Umbilical cord (tissue), 2 donors: ENCODE results near the gene OR5D13. TPM values are rescaled to one million over a fixed set of nuclear protein-coding genes. Genes with fewer than 3 reads are reported as not detected.

ENCODE experiments used
- DNase-seq: peaks from one replicate; pipeline ENCODE4 v3.0.0-alpha.2; 2015; ENCODE audit warnings: low spot score
- total RNA-seq: library from RNA; depleted of rRNA; stranded (reverse); fragments of >200 nt; gene quantifications from one replicate; pipeline ENCODE4 v1.2.3, GENCODE V29; 2014; ENCODE audit warnings: low replicate concordance; ENCODE audit not compliant: insufficient read depth

Gene OR5D13, protein sequence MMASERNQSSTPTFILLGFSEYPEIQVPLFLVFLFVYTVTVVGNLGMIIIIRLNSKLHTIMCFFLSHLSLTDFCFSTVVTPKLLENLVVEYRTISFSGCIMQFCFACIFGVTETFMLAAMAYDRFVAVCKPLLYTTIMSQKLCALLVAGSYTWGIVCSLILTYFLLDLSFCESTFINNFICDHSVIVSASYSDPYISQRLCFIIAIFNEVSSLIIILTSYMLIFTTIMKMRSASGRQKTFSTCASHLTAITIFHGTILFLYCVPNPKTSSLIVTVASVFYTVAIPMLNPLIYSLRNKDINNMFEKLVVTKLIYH
- 9.9 TPM for total RNA-seq

DNA sequence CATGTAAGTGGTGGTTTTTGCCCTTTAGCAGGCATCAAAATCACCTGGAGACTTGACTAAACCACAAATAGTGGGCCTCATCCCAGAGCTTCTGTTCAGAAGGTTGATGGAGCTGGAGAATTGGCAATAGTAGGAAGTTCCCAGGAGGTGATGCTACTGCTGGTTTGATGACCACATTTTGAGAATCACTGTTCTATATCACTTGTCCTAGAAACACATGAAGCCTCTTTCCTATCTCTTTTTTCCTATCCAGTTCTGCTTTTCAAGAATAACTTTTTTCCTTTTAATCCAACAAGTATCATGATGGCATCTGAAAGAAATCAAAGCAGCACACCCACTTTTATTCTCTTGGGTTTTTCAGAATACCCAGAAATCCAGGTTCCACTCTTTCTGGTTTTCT lies at the start of gene OR5D13:
TSS of gene OR5D13 (plus strand) at position 301 of the 400 bp plus-strand sequence. CDS start at position 301, 0 bp downstream.
- no peak for DNase-seq

DNA sequence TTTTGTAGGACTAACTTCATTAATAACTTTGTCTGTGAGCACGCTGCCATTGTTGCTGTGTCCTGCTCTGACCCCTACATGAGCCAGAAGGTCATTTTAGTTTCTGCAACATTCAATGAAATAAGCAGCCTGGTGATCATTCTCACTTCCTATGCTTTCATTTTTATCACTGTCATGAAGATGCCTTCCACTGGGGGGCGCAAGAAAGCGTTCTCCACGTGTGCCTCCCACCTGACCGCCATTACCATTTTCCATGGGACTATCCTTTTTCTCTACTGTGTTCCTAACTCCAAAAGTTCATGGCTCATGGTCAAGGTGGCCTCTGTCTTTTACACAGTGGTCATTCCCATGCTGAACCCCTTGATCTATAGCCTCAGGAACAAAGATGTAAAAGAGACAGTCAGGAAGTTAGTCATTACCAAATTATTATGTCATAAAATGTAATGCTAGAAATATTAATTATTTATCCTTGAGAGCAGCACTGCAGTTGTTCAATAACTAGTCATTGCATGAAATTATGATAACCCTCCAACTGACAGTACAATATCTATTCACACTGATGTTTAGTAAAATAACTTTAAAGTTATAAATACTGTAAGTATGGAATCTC lies 46.4 kb upstream of the OR5D13 start:
- DNase-seq, result no peak

DNA sequence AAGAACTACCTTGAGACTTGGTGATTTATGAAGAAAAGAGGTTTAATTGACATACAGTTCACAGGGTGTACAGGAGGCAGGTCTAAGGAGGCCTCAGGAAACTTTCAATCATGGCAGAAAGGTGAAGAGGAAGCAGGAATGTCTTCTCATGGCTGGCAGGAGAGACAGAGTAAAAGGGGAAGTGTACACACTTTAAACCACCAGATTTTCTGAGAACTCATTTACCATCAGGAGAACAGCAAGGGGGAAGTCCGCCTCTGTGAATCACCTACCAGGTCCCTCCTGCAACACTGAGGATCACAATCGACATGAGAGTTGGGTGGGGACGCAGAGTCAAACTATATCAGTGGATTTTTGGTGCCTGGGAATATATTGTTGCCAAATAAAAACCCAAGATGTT lies 40.3 kb upstream of the OR5D13 start:
- DNase-seq, result no peak

DNA sequence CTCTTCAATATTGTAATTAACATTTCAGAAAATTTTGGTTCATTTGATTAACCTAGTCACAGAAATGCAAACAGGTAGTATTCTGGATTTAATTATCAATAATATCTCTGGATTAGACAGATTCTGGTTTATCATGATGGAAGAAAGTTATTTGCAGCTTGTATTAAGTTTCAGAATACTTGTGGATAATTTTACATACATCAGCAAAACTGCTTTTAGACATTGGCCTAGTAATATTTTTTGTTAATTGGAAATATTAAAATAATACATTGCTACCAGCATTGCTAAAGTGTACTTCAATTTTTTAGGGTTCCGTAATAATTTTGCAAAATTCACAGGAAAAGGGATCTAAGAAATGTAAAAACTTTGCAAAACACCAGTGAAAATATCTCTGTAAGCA lies 18.4 kb downstream of the OR5D13 start:
- no peak for DNase-seq

DNA sequence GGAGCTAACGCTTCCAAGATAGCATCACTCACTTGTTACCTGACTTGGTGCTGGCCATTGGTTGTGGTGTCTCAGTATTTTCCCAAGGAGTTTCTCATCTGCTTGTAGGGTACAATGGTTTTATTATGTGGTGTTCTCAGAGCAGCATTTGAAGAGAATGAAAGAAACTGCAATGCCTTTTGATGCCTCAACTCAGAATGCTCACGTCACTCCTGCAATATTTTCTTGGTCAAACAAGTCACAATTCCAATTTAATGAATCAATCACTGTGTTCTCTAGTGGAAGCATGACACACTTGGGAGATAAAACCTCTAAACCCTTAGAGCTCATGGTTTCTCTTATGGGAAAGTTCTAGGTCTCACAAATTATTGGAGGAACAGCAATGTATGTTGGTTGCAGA lies 20.1 kb downstream of the OR5D13 start:
- no peak for DNase-seq

DNA sequence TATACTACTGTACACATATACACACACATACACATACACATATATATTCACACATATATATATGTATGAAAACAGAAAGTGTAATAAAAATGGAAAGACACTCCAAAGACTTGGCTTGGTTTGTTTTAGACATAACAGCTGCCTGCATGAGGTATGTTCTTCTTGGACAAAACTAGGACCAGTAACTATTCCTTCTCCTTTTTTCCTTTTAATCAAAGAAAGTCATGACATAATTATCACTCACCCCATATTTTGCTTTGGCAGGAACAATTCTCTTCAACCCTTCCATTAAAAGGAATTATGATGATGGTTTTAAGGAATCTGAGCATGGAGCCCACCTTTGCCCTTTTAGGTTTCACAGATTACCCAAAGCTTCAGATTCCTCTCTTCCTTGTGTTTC lies 22.0 kb downstream of the OR5D13 start, which contains the start of gene OR5D14:
TSS of gene OR5D14 (plus strand) at position 301 of the 400 bp plus-strand sequence. CDS start at position 301, 0 bp downstream.
- no peak for DNase-seq

DNA sequence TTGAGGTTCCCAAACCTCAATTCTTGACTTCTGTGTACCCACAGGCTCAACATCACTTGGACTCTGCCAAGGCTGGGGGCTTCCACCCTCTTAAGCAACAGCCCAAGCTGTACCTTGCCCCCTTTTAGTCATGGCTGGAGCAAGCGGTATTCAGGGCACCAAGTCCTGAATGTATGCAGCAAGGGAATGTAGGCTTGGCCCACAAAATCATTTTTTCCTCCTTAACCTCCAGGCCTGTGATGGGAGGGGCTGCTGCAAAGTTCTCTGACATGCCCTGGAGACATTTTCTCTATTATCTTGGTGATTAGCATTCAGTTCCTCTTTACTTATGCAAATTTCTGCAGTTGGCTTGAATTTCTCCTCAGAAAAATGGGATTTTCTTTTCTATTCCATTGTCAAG lies 33.0 kb downstream of the OR5D13 start:
- no peak for DNase-seq

DNA sequence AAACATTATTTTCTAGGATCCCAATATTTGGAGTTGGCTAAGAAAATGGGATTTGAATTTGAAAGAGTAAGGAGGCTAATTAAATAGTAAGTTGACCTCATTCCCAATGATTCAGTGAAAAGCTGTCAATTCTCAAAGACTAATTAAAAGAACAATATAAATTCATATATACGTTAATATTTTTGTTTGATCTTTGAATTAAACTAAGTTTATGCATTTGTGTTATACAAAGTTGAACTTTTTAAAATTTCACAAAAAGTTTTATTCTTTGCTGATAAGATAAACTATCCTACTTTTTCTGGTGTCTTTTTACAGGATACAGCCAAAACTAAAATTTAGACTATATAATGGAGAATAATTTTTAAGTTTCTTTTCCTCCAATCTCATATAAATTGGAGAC lies 37.8 kb downstream of the OR5D13 start, which contains the start of gene OR5L1:
TSS of gene OR5L1 (plus strand) at position 301 of the 400 bp plus-strand sequence. CDS start 100 bp downstream, outside the sequence.
- no peak for DNase-seq

DNA sequence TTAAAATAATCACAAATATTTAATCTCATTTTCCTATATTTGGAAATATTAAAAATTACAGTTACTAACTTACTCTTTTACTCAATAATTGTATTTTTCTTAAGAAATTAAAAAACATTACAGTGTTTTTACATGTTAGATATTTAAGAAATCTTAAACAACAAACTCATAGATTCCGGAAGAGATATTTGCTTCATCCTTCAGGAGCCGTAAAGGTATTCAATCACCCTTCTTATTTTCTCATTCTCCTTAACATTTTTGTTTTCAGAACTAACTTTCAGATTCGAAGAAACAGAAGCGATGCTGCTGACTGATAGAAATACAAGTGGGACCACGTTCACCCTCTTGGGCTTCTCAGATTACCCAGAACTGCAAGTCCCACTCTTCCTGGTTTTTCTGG lies 46.1 kb downstream of the OR5D13 start, which contains the start of gene OR5D18:
TSS of gene OR5D18 (plus strand) at position 301 of the 400 bp plus-strand sequence. CDS start at position 301, 0 bp downstream.
- no peak for DNase-seq

Other genes starting within 250 kb of the OR5D13 start
- not detected for gene OR4C15, start 219.0 kb upstream of the OR5D13 start, total RNA-seq
- 9.6 TPM for gene OR4C16, start 201.3 kb upstream of the OR5D13 start, total RNA-seq
- gene OR4C11, start 165.8 kb upstream of the OR5D13 start, total RNA-seq, result 6.3 TPM
- 3.6 TPM for gene OR4P4, start 138.3 kb upstream of the OR5D13 start, total RNA-seq
- 0.48 TPM for gene OR4S2, start 125.1 kb upstream of the OR5D13 start, total RNA-seq
- 0.72 TPM for gene OR4C6, start 111.2 kb upstream of the OR5D13 start, total RNA-seq
- 1.9 TPM for gene OR5D14, start 22.1 kb downstream of the OR5D13 start, total RNA-seq
- 1.7 TPM for gene OR5L1, start 37.9 kb downstream of the OR5D13 start, total RNA-seq
- 2.2 TPM for gene OR5D18, start 46.2 kb downstream of the OR5D13 start, total RNA-seq
- gene OR5L2, start 53.8 kb downstream of the OR5D13 start, total RNA-seq, result 0.72 TPM
- 1.4 TPM for gene OR5D16, start 65.3 kb downstream of the OR5D13 start, total RNA-seq
- gene TRIM51, start 109.9 kb downstream of the OR5D13 start, total RNA-seq, result not detected
- gene OR5W2, start 141.1 kb downstream of the OR5D13 start, total RNA-seq, result 2.9 TPM
- 2.9 TPM for gene OR5I1, start 163.0 kb downstream of the OR5D13 start, total RNA-seq
- gene OR10AG1, start 196.5 kb downstream of the OR5D13 start, total RNA-seq, result 3.4 TPM
- gene OR5F1, start 221.2 kb downstream of the OR5D13 start, total RNA-seq, result 1.4 TPM